Right hindlimb (tissue), 1 donor: ENCODE data around the gene OR2A7.
A peak's percentile ranks its signal among the peaks of the same experiment; 100 is the strongest.
"Not testable (repeated sequence)": the region's sequence is repeated elsewhere in the genome, so short reads cannot be mapped to it uniquely, and the experiment has no call there.

Experiments
- DNase-seq: peaks from one replicate; pipeline ENCODE4 v3.0.0-alpha.2; 2018

OR2A7 gene, protein sequence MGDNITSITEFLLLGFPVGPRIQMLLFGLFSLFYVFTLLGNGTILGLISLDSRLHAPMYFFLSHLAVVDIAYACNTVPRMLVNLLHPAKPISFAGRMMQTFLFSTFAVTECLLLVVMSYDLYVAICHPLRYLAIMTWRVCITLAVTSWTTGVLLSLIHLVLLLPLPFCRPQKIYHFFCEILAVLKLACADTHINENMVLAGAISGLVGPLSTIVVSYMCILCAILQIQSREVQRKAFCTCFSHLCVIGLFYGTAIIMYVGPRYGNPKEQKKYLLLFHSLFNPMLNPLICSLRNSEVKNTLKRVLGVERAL

DNA sequence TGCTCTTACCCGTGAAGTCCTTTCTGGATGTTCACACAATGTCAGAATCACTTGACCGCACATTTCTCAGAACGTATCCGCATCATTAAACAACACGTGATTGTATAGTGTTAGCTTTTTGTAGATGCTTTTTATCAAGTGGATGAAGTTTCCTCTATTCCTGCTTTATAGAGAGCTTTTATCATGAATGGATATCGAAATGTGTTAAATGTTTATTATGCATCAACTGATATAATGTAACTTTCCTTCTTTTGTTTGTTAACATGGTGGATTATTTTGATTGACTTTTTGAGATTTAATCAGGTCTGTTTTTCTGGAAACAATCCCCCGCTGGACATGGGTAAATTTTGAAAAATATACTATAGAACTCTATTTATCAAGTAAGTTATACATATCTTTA lies at the start of gene OR2A7:
TSS of gene OR2A7 (minus strand) at position 101 of the 400 bp plus-strand sequence. CDS start 5,164 bp downstream, outside the sequence.
- DNase-seq = not testable (repeated sequence)

DNA sequence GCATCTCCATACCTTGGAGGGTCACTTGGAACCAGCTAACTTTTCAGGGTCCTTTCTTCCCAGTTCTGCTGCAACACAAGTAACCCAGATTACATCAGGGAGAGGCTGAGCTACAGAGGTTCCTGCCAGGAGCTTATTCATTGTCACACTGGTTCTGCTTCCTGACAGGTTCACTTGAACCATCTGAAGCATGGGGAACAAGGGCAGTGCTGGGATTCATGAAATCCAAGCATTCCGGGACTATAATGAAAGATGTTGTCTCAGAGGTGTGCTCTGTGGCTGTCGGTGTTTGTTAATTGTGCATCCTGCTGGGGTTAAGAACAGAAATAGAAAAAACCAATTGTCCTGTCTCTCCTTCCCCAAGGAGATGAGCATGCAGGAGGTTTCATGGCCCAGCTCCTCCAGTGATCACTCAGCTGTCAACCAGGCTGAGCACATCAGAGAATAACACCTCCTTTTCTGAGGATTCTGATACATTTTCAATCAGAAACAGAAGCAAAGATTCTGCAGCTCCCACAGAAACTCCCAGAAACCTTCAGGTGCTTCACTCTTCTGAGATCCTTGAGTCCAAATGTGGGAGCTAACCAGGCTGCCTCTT lies 47.4 kb upstream of the OR2A7 start, which contains the start of gene OR2A1:
TSS of gene OR2A1 (plus strand) at position 548 of the 598 bp plus-strand sequence. CDS start 5,706 bp downstream, outside the sequence.
- not testable (repeated sequence) for DNase-seq

DNA sequence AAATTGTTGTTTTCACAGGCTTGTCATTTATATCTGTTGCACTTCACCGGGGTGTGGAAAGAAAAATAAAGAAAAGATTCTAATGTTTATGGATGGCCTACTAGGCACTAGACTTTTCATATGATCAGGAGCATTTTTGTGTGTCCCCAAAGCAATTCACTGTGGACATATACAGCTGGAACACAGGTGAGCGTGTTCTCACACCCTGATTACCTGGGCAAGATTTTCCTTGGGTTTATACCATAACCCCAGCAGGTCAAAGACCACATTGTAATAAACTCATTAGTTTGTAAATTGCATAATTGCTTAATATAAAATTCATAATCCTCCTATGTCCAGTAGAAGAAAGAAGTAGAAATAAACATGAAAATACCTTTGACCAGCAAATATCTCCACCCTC lies 46.6 kb upstream of the OR2A7 start:
- DNase-seq = not testable (repeated sequence)

DNA sequence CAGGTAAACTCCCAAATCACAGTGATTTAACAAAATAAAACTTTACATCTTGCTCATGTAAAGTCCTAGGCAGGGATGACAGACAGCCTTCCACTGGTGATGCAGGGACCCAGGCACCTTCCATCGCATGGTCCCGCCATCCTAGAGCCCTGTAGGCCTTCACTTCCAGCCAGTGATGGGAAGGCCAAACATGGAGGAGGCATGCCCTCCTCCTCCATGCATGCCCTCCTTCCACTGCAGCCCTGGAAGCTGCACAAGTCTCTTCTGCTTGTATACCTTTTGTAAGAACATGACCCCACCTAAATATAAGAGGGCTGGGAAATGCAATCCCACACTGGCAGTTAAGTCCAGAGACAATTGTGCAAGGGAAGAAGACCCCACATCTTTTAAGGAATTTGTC lies 45.1 kb upstream of the OR2A7 start:
- not testable (repeated sequence) for DNase-seq

GRCh38 chr7:144305156-144305555 lies 40.6 kb upstream of the OR2A7 start:
- not testable (repeated sequence) for DNase-seq

DNA sequence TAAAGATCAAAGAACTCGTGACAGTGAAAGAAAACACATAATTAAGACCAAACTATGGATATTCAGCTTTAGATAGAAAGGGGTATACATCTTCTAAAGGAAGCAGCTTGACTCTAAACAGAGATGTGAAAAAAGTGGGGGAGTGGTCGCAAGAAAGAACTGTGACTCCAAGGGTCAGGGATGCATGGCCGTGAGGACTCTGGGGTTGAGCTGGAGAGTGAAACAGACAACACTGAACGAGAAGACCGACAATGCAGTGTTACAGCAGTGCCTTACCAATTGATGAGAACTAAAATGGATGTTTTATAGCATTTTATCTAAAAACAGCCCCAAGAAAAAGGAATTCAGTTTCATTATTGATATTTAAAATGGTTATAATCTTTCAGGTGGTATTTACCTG lies 39.0 kb upstream of the OR2A7 start:
- not testable (repeated sequence) for DNase-seq

DNA sequence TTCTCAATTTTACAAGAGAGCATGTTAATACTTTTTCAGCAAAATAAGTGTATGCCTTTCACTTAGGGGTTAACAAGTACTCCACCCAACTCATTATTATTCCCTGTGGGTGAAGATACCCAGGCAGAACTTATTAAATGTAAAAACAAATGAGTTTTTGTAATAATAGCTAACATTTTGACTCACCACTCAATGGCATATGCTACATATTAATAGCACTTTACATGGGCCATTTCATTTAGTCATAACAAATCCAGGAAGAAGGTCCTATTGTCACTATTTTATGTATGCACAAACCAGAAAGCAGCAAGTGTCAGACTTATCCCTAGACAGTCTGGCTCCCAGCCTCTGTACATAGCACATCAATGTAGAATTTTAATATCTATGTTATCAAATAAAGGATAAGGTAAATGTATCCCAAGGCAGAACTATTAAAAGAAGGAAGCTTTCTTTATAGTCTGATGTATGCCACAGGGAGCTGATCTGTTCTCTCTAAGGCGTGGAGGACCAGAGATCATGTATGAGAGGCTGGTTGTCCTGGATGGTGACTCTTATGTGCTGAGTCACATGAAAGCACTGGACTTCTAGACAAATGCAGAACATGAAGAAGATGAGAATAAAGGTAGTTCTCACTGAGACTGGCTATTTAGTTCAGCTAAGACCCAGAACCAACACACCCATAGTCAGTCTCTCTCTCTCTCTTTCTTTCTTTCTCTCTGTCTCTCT lies 38.1 kb upstream of the OR2A7 start:
- DNase-seq = not testable (repeated sequence)

- not testable (repeated sequence) for DNase-seq
Observed at GRCh38 chr7:144293794-144294499, 29.4 kb upstream of the OR2A7 start.

GRCh38 chr7:144292384-144293161 lies 28.0 kb upstream of the OR2A7 start:
- not testable (repeated sequence) for DNase-seq

GRCh38 chr7:144291607-144292006 lies 27.0 kb upstream of the OR2A7 start:
- DNase-seq = not testable (repeated sequence)

GRCh38 chr7:144287171-144287784 lies 22.7 kb upstream of the OR2A7 start:
- not testable (repeated sequence) for DNase-seq

GRCh38 chr7:144283716-144284115 lies 19.1 kb upstream of the OR2A7 start:
- not testable (repeated sequence) for DNase-seq

GRCh38 chr7:144282490-144282889 lies 17.9 kb upstream of the OR2A7 start:
- DNase-seq = not testable (repeated sequence)

DNA sequence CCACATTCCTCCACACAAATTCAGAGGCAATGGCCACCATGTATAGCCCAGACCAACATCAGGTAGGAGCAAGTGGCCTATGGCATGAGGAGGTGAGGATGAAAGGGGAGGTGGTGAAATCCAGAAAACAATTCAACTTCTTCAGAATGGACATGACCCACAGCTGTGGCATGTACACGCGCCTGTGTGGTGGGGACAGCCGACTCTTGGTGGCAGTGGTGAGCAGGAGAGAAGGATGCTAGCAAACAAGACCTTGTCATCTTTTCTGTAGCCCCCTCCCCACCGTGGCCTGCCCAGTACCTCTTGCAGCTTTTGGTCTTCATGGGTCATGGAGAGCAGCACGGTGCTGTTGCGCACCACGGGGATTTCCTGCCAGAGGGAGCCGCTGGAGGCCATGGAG lies 17.4 kb upstream of the OR2A7 start:
- not testable (repeated sequence) for DNase-seq

DNA sequence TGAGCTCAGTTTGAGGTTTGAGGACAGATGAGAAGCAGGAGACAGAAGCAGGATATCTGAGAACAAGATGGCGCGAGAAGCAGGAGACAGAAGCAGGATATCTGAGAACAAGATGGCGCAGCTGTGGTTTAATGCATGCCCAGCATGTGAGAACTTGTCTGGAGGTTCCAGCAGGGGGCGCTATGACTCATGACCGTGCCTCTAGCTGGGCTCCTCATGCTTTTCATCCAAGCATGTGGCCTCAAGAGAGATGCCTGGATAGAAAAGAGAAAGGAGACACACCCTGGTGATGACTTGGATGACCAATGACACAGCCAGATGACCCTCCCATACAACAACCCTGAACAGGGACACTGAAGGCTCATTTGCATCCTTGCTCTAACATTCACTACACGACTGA lies 15.4 kb upstream of the OR2A7 start:
- DNase-seq = not testable (repeated sequence)

GRCh38 chr7:144275281-144275680 lies 10.7 kb upstream of the OR2A7 start:
- not testable (repeated sequence) for DNase-seq

GRCh38 chr7:144269188-144269587 lies 4.6 kb upstream of the OR2A7 start, which contains the start of gene CTAGE8:
Gene CTAGE8 (minus strand): TSS chr7:144269288. CDS start chr7:144269250, 38 bp downstream.
- DNase-seq = not testable (repeated sequence)

- not testable (repeated sequence) for DNase-seq
Observed at GRCh38 chr7:144262128-144262527, 2.5 kb downstream of the OR2A7 start.

DNA sequence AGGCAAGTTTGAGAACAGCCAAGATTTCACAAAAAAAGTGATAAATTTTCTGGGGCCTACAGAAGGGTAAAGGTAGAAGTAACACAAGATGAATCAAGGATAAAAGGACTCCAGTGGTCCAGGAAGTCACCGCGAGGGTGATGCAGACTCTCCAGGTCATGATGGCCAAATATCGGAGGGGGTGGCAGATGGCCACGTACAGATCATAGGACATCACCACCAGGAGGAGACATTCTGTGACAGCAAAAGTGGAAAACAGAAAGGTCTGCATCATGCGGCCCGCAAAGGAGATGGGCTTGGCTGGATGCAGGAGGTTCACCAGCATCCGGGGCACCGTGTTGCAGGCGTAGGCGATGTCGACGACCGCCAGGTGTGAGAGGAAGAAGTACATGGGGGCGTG lies 5.5 kb downstream of the OR2A7 start:
- not testable (repeated sequence) for DNase-seq

GRCh38 chr7:144256112-144256511 lies 8.5 kb downstream of the OR2A7 start:
- DNase-seq = peak; percentile 11

GRCh38 chr7:144255471-144255897 lies 9.1 kb downstream of the OR2A7 start:
- peak; percentile 13 for DNase-seq
